Sigmoid colon (tissue), 7 donors: Measurements from ENCODE around the gene GDF7. TPM values are rescaled to one million over a fixed set of nuclear protein-coding genes. Genes with fewer than 3 reads are reported as not detected.

ENCODE experiments used
- DNase-seq: peaks from one replicate; pipeline ENCODE4 v3.0.0-alpha.2; 2019
- H3K27ac ChIP-seq, 4 donors: fragments of 200-600 bp; sonication (generic); one replicate each; pipeline ENCODE4 v1.5.1; 2016 to 2019; ENCODE audit warnings: mild to moderate bottlenecking in 1 of 4
- H3K27me3 ChIP-seq, 3 donors: fragments of 200-600 bp; sonication (generic); one replicate each; pipeline ENCODE4 v1.5.1; 2019; ENCODE audit warnings: mild to moderate bottlenecking in 1 of 3
- H3K36me3 ChIP-seq, 4 donors: fragments of 200-600 bp; sonication (generic); one replicate each; pipeline ENCODE4 v1.5.1; 2016 to 2019
- H3K4me1 ChIP-seq, 4 donors: fragments of 200-600 bp; sonication (generic); one replicate each; pipeline ENCODE4 v1.5.1; 2017 to 2019
- H3K4me3 ChIP-seq, 4 donors: fragments of 200-600 bp; sonication (generic); one replicate each; pipeline ENCODE4 v1.5.1; 2017 to 2019; ENCODE audit warnings: mild to moderate bottlenecking in 2 of 4, moderate library complexity in 1 of 4
- H3K9me3 ChIP-seq, 4 donors: fragments of 200-600 bp in 3 of 4; sonication (generic) in 3 of 4; one replicate each; pipeline versions ENCODE4 v1.5.1 to v1.6.1; 2013 to 2019
- EP300 ChIP-seq, 4 donors: sonication (generic); formaldehyde crosslinking; IDR thresholded peaks; one replicate each; pipeline ENCODE4 v1.6.1; 2017; ENCODE audit warnings: antibody characterized with exemption in 4 of 4
- POLR2A ChIP-seq, 2 donors: fragments of 450-650 bp; IDR thresholded peaks; one replicate each; pipeline ENCODE4 v1.6.1; 2016; ENCODE audit warnings: antibody characterized with exemption in 2 of 2, mild to moderate bottlenecking in 2 of 2, moderate library complexity in 2 of 2
- POLR2AphosphoS5 ChIP-seq, 4 donors: sonication (generic); formaldehyde crosslinking; IDR thresholded peaks; one replicate each; pipeline ENCODE4 v1.6.1; 2017; ENCODE audit warnings: antibody characterized with exemption in 4 of 4
- WGBS, 2 donors: extraction: QIAGEN DNeasy Blood & Tissue Kit; methylation state at CpG; one replicate each; pipeline ENCODE4 v1.1.7; 2013; 5-methylcytosine and 5-hydroxymethylcytosine counted together
- intact Hi-C: fragments of 100-400 bp; cut with DNase I; formaldehyde crosslinking; loops from one replicate; pipeline ENCODE4 v1.15.1; 2023
- polyA plus RNA-seq, 3 donors: library from polyadenylated mRNA; stranded (reverse); fragments of 200-250 nt; gene quantifications; one replicate each; pipeline ENCODE4 v1.2.3, GENCODE V29; 2013
- total RNA-seq, 4 donors: library from RNA; depleted of rRNA; stranded (reverse); fragments of >200 nt; gene quantifications; one replicate each; pipeline ENCODE4 v1.1.0, GENCODE V29; 2016
- TF ChIP-seq, protein P1 (sequence below), 4 experiments: fragments of 450-650 bp in 3 of 4; fragments of 200-600 bp in 1 of 4; IDR thresholded peaks; one replicate each; pipeline ENCODE4 v1.5.1; 2016 to 2019; ENCODE audit warnings: antibody characterized with exemption in 4 of 4, mild to moderate bottlenecking in 3 of 4, moderate library complexity in 2 of 4
- donor health status: healthy with polysubstance abuse.
- donor health status: Bipolar disorder and iron deficiency.
- donor health status: healthy.

The GDF7 gene
- total RNA-seq (1 to 10 TPM in 1 of 4 donors, under 1 TPM in 3; 0.49 to 1.6 (median 0.77) TPM), polyA plus RNA-seq (under 1 TPM; under 0.01 to 0.60 (median under 0.01) TPM)

DNA sequence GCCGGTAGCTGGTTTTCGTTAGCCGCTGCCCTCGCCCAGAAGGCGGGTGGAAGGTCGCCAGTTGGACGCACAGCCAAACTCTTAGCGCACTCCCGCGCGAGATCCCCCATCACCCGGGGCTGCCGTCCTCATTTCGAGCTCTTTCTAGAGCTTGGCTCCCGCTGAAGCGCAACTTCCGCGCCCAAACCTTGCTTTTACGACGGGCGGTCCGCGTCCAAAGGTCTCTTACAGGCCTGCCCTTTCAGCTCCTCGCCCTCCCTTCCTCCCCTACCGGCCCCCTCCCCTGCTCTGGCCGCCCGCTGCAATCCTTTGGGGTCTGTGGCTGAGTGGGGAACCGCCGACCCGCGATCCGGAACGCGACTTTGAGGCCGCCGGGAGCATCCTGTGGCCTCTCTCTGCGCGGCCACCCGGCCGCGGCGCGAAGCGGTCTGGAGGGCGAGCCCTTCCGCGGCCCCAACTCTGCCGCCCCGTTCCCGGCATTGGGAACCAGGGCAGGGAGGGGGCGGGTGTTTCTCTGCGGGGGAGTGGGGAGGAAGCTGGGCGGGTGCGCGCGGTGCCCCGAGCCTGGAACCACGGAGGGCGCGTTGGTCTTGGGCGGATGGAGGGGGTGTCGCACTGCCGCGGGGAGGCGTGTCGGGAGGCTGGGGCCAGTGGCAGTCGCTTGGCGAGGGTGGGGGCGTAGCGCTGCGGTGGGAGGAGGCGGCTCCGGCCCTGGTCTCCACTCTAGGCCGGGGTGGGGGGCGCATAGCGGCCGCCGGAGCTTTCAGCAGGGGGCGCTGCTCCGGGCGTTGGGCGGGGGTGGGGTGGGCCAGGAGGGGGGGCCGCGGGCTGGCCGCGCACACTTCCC, at the start of gene GDF7:
TSS of gene GDF7 (plus strand) at position 841 of the 847 bp plus-strand sequence. CDS start 96 bp downstream, outside the sequence.
- DNase-seq: no peak
- 1% methylated on average over 85 to 86 of the region's 86 CpGs for WGBS, 2 donors

DNA sequence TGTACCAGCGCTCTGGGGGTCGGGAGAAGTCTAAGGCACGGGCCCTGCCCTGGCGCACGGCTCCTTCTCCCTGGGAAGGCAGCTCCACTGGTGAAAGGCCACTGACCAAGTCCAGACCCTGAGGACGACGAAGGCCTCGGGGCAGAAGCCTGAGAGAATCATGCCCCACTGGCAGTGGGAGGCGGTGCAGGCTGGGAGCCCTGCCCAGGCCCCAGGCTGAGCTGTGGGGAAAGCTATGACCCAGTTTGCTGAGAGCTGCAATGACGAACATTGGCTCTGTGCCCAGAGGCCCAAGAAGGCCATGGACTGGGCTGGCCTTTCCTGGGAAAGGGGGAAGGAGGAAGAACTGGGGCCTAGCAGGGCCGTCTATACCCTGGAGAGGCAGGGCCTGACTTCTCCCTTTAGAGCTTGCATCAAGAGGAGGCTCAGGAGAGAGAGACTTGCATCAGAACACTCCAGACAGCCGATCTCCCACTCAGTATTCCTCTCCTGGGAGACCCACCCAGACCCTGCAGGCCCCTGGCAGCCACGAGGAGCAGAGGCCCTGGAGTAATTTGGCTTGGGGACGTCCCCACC, 49.0 kb upstream of the GDF7 start:
- peaks cover 0 to 94% (median 86%) of the 10 kb centered on the region in 4 donors for H3K4me1 ChIP-seq
- intact Hi-C loops: loop anchor here (1.0 kb wide), 3 partner anchors 17 to 168 kb away; no protein-coding TSS in a partner anchor
- peak; percentile 100 for DNase-seq
- peaks cover 13 to 25% (median 20%) of the 10 kb centered on the region in 4 donors for H3K36me3 ChIP-seq
- H3K4me3 ChIP-seq: no peak overlapping the region
- peak; percentile 7 to 61 for TF ChIP-seq POLR2A (IDR thresholded peaks at IDR 0.05)
- TF ChIP-seq EP300 (IDR thresholded peaks at IDR 0.05): peak; percentile 94 to 99 (median 96)
- peak; percentile 91 to 97 (median 94) for TF ChIP-seq POLR2AphosphoS5 (IDR thresholded peaks at IDR 0.05)
- TF ChIP-seq, protein P1, sequence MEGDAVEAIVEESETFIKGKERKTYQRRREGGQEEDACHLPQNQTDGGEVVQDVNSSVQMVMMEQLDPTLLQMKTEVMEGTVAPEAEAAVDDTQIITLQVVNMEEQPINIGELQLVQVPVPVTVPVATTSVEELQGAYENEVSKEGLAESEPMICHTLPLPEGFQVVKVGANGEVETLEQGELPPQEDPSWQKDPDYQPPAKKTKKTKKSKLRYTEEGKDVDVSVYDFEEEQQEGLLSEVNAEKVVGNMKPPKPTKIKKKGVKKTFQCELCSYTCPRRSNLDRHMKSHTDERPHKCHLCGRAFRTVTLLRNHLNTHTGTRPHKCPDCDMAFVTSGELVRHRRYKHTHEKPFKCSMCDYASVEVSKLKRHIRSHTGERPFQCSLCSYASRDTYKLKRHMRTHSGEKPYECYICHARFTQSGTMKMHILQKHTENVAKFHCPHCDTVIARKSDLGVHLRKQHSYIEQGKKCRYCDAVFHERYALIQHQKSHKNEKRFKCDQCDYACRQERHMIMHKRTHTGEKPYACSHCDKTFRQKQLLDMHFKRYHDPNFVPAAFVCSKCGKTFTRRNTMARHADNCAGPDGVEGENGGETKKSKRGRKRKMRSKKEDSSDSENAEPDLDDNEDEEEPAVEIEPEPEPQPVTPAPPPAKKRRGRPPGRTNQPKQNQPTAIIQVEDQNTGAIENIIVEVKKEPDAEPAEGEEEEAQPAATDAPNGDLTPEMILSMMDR (IDR thresholded peaks at IDR 0.05): peak; percentile 69 to 82 (median 71)
- H3K9me3 ChIP-seq: no peaks in the 10 kb centered on the region
- WGBS, 2 donors: 36 to 55% methylated on average over 14 of the region's 14 CpGs
- H3K27ac ChIP-seq: peak overlapping the region; percentile 96 to 98 (median 98)
- H3K27me3 ChIP-seq: no peaks in the 10 kb centered on the region

More for the DNA sequence above, at the start of gene GDF7:
- Histone ChIP-seq H3K4me1 (peaks cover 0 to 41% (median 35%) of the 10 kb centered on the region in 4 donors), H3K27ac (peak within 1 kb of the TSS; percentile 23 to 75 (median 47)), H3K27me3 (peaks cover 55 to 98% (median 65%) of the 10 kb centered on the region in 3 donors), H3K9me3 (no peaks in the 10 kb centered on the region), H3K4me3 (peak within 1 kb of the TSS; percentile 22 to 53 (median 48)), H3K36me3 (no peaks in the 10 kb centered on the region)
- TF ChIP-seq POLR2AphosphoS5 (IDR thresholded peaks at IDR 0.05): no peak
- TF ChIP-seq EP300 (IDR thresholded peaks at IDR 0.05): no peak
- TF ChIP-seq, protein P1 (IDR thresholded peaks at IDR 0.05): peak in 1 of 4 experiments; percentile 28
- no peak for TF ChIP-seq POLR2A (IDR thresholded peaks at IDR 0.05)
- intact Hi-C loops: no loop called here

DNA sequence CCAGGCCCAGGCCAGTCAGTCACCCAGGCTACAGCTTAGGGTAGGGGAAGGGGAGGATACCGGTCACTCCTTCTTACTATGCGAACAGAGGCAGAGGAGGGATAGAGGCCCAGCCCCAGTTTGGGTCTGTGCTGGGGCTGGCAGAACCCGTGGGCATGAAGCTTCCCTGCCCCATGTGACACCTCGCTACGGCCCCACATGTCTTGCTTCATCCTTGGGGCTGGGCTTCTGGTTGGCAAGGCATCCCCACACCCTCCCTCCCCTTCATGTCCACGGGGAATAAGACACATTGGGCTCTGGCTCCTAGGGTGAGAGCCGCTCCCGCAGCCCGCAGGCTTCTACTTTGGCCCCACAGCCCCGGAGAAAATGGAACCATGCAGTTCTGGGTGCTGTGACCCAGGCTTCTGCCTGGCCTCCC, 48.5 kb upstream of the GDF7 start:
- intact Hi-C loops: loop anchor here (1.0 kb wide), 3 partner anchors 17 to 168 kb away; no protein-coding TSS in a partner anchor
- peak overlapping the region; percentile 96 to 98 (median 98) for H3K27ac ChIP-seq
- peak; percentile 95 for DNase-seq
- H3K36me3 ChIP-seq: peaks cover 18 to 30% (median 25%) of the 10 kb centered on the region in 4 donors
- TF ChIP-seq, protein P1 (IDR thresholded peaks at IDR 0.05): no peak
- TF ChIP-seq EP300 (IDR thresholded peaks at IDR 0.05): peak in 2 of 4 donors; percentile 36 to 75
- TF ChIP-seq POLR2AphosphoS5 (IDR thresholded peaks at IDR 0.05): peak in 3 of 4 donors; percentile 7 to 53 (median 24)
- no peak for TF ChIP-seq POLR2A (IDR thresholded peaks at IDR 0.05)
- no peaks in the 10 kb centered on the region for H3K27me3 ChIP-seq
- 77 to 81% methylated on average over 10 of the region's 10 CpGs for WGBS, 2 donors
- peaks cover 0 to 89% (median 81%) of the 10 kb centered on the region in 4 donors for H3K4me1 ChIP-seq
- H3K4me3 ChIP-seq: no peak overlapping the region
- no peaks in the 10 kb centered on the region for H3K9me3 ChIP-seq

DNA sequence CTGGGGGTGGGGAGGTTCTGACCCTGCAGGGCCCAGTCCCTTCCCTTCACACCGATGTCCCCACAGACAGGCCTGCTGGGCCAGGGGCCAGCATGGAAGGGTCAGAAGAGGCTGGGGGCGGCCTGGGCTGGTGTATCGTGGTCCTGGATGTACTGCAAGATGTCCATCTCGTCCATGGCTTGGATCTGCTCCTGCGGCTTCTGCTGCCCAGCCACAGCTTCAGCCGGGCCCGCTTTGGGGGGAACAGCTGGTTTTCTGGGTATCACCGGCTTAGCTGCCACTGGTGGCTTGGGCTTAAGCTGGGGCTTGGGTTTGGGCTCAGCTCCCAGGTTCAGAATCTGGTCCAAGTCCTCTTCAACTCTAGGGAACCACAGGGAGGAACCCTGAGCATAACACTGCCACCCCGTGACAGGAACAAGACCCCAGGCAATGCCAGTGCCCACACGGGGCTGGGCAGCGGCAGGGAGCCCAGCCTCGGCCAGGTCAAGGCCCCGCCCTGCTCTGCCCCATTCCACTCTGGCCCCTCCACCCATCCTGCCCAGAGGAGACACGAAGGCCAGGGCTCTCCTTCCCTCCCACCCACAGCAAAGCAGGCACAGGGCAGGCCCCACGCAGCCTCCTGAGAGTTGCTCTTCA, 47.9 kb upstream of the GDF7 start:
- peak overlapping the region; percentile 96 to 98 (median 98) for H3K27ac ChIP-seq
- H3K27me3 ChIP-seq: no peaks in the 10 kb centered on the region
- H3K4me1 ChIP-seq: peaks cover 0 to 83% (median 77%) of the 10 kb centered on the region in 4 donors
- DNase-seq: peak; percentile 70
- WGBS, 2 donors: 82 to 84% methylated on average over 15 of the region's 15 CpGs
- H3K36me3 ChIP-seq: peaks cover 24 to 36% (median 30%) of the 10 kb centered on the region in 4 donors
- intact Hi-C loops: loop anchor here (1.0 kb wide), 3 partner anchors 16 to 169 kb away; no protein-coding TSS in a partner anchor
- no peak for TF ChIP-seq POLR2A (IDR thresholded peaks at IDR 0.05)
- no peak for TF ChIP-seq EP300 (IDR thresholded peaks at IDR 0.05)
- TF ChIP-seq POLR2AphosphoS5 (IDR thresholded peaks at IDR 0.05): no peak
- TF ChIP-seq, protein P1 (IDR thresholded peaks at IDR 0.05): no peak
- H3K4me3 ChIP-seq: no peak overlapping the region
- H3K9me3 ChIP-seq: no peaks in the 10 kb centered on the region
